Measurements from ENCODE around the gene KCNK1. TPM values are rescaled to one million over a fixed set of nuclear protein-coding genes. Genes with fewer than 3 reads are reported as not detected.

The KCNK1 gene
- total and polyA plus RNA-seq, 3 donors from 2014 or later, result 1.8 to 3.9 (median 2.0) TPM

- Histone ChIP-seq H3K4me1 (no peaks in the 10 kb centered on the region), H3K27ac (no peak overlapping the region), H3K4me3 (no peak overlapping the region), H3K36me3 (ENCODE audit: low read depth, missing control alignments) (no peaks in the 10 kb centered on the region), H3K27me3 (no peaks in the 10 kb centered on the region), H3K9me3 (no peaks in the 10 kb centered on the region)
- TF ChIP-seq CTCF (IDR thresholded peaks at IDR 0.05), result no peak
- TF ChIP-seq POLR2A (IDR thresholded peaks at IDR 0.05), result no peak
- WGBS, 2 donors, result 89 to 95% methylated on average over 6 of the region's 6 CpGs
- intact Hi-C loops (cut with DNase I; ENCODE audit: low total_unique reads), result no loop called here
- DNase-seq, result no peak
These were observed 18.0 kb downstream of the KCNK1 start for GRCh38 chr1:233631810-233632405.

- no peak overlapping the region for H3K4me3 ChIP-seq
- H3K27me3 ChIP-seq, result no peaks in the 10 kb centered on the region
- 89 to 90% methylated on average over 3 of the region's 3 CpGs for WGBS, 2 donors
- no peaks in the 10 kb centered on the region for H3K4me1 ChIP-seq
- H3K27ac ChIP-seq, result no peak overlapping the region
- no peaks in the 10 kb centered on the region for H3K9me3 ChIP-seq
- intact Hi-C loops (cut with DNase I; ENCODE audit: low total_unique reads), result no loop called here
- no peaks in the 10 kb centered on the region for H3K36me3 ChIP-seq (ENCODE audit: low read depth, missing control alignments)
- no peak for DNase-seq
- TF ChIP-seq POLR2A (IDR thresholded peaks at IDR 0.05) (no peak), CTCF (IDR thresholded peaks at IDR 0.05) (no peak)
These were observed 18.5 kb downstream of the KCNK1 start for GRCh38 chr1:233632436-233632835.

GRCh38 chr1:233635765-233636502 lies 22.0 kb downstream of the KCNK1 start:
- no peak overlapping the region for H3K27ac ChIP-seq
- H3K36me3 ChIP-seq (ENCODE audit: low read depth, missing control alignments), result no peaks in the 10 kb centered on the region
- no peak for DNase-seq
- 69% methylated on average over 8 of the region's 8 CpGs for WGBS, 2 donors
- no peaks in the 10 kb centered on the region for H3K9me3 ChIP-seq
- no peaks in the 10 kb centered on the region for H3K4me1 ChIP-seq
- no peaks in the 10 kb centered on the region for H3K27me3 ChIP-seq
- intact Hi-C loops (cut with DNase I; ENCODE audit: low total_unique reads), result no loop called here
- TF ChIP-seq CTCF (IDR thresholded peaks at IDR 0.05) (no peak), POLR2A (IDR thresholded peaks at IDR 0.05) (no peak)
- no peak overlapping the region for H3K4me3 ChIP-seq

GRCh38 chr1:233636503-233636877 lies 22.6 kb downstream of the KCNK1 start:
- no peak for TF ChIP-seq POLR2A (IDR thresholded peaks at IDR 0.05)
- no peak for TF ChIP-seq CTCF (IDR thresholded peaks at IDR 0.05)
- no peaks in the 10 kb centered on the region for H3K36me3 ChIP-seq (ENCODE audit: low read depth, missing control alignments)
- no peaks in the 10 kb centered on the region for H3K27me3 ChIP-seq
- H3K4me3 ChIP-seq, result no peak overlapping the region
- 92% methylated on average over 2 of the region's 2 CpGs for WGBS, 2 donors
- no peak for DNase-seq
- H3K4me1 ChIP-seq, result no peaks in the 10 kb centered on the region
- H3K27ac ChIP-seq, result no peak overlapping the region
- no peaks in the 10 kb centered on the region for H3K9me3 ChIP-seq
- intact Hi-C loops (cut with DNase I; ENCODE audit: low total_unique reads), result no loop called here

GRCh38 chr1:233638513-233638912 lies 24.6 kb downstream of the KCNK1 start:
- H3K4me1 ChIP-seq, result no peaks in the 10 kb centered on the region
- H3K27ac ChIP-seq, result no peak overlapping the region
- WGBS, 2 donors, result 82 to 85% methylated on average over 7 of the region's 7 CpGs
- H3K27me3 ChIP-seq, result no peaks in the 10 kb centered on the region
- no peak for DNase-seq
- no peak overlapping the region for H3K4me3 ChIP-seq
- no peaks in the 10 kb centered on the region for H3K9me3 ChIP-seq
- no peaks in the 10 kb centered on the region for H3K36me3 ChIP-seq (ENCODE audit: low read depth, missing control alignments)
- intact Hi-C loops (cut with DNase I; ENCODE audit: low total_unique reads), result no loop called here
- TF ChIP-seq CTCF (IDR thresholded peaks at IDR 0.05) (no peak), POLR2A (IDR thresholded peaks at IDR 0.05) (no peak)

Measured in testis (tissue), 3 donors.